ENCODE data around the gene LHFPL2. TPM values are rescaled to one million over a fixed set of nuclear protein-coding genes. Genes with fewer than 3 reads are reported as not detected.
"Not testable (repeated sequence)": the region's sequence is repeated elsewhere in the genome, so short reads cannot be mapped to it uniquely, and the experiment has no call there.

Gene LHFPL2
- total and polyA plus RNA-seq, 2 donors from 2014 or later: 1.8 to 12.6 TPM

DNA sequence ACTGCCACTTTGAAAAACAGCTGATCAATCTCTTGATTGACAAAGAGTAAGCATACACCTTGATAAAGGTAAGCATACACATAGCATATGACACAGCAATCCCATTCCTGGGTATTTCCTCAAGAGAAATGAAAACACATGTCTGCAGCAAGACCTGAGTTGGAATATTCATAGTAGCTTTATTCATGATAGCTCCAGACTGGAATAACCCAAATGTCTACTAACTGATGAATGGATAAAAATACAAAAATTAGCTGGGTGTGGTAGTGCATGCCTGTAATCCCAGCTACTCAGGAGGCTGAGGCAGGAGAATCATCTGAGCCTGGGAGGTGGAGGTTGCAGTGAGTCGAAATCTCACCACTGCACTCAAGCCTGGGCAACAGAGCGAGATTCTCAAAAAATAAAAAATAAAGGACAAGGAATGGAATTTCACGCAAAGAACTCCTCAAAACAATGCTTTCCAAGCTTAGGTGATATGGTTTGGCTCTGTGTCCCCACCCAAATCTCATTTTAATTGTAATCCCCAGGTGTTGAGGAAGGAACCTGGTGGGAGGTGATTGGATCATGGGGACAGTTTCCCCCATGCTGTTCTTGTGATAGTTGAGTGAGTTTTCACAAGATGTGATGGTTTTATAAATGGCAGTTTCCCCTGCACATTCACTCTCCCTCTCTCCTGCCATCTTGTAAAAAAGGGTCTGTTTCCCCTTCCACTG is 41.1 kb upstream of the LHFPL2 start:
- H3K4me3 ChIP-seq (ENCODE audit: low read length in 3 of 3): no peak overlapping the region
- no peaks in the 10 kb centered on the region for H3K27me3 ChIP-seq (ENCODE audit: control insufficient read depth, insufficient read depth, low read length)
- intact Hi-C loops (cut with DNase I): no loop called here
- H3K9me3 ChIP-seq (ENCODE audit: control insufficient read depth in 2 of 3, insufficient read depth in 1 of 3, low read length in 3 of 3): no peaks in the 10 kb centered on the region
- no peak overlapping the region for H3K27ac ChIP-seq (ENCODE audit: low read depth in 2 of 2, low read length in 2 of 2)
- TF ChIP-seq, protein P1, sequence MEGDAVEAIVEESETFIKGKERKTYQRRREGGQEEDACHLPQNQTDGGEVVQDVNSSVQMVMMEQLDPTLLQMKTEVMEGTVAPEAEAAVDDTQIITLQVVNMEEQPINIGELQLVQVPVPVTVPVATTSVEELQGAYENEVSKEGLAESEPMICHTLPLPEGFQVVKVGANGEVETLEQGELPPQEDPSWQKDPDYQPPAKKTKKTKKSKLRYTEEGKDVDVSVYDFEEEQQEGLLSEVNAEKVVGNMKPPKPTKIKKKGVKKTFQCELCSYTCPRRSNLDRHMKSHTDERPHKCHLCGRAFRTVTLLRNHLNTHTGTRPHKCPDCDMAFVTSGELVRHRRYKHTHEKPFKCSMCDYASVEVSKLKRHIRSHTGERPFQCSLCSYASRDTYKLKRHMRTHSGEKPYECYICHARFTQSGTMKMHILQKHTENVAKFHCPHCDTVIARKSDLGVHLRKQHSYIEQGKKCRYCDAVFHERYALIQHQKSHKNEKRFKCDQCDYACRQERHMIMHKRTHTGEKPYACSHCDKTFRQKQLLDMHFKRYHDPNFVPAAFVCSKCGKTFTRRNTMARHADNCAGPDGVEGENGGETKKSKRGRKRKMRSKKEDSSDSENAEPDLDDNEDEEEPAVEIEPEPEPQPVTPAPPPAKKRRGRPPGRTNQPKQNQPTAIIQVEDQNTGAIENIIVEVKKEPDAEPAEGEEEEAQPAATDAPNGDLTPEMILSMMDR (IDR thresholded peaks at IDR 0.05; ENCODE audit: borderline replicate concordance, extremely low read depth, insufficient read depth): no peak
- DNase-seq (no peak), FAIRE-seq (no peak)
- no peaks in the 10 kb centered on the region for H3K36me3 ChIP-seq (ENCODE audit: control insufficient read depth in 2 of 3, insufficient read depth in 3 of 3, low read length in 3 of 3)
- H3K9ac ChIP-seq (ENCODE audit: low read length in 3 of 3): no peak overlapping the region
- H3K4me1 ChIP-seq (ENCODE audit: control insufficient read depth in 2 of 3, insufficient read depth in 2 of 3, low read depth in 1 of 3, low read length in 3 of 3): no peaks in the 10 kb centered on the region

DNA sequence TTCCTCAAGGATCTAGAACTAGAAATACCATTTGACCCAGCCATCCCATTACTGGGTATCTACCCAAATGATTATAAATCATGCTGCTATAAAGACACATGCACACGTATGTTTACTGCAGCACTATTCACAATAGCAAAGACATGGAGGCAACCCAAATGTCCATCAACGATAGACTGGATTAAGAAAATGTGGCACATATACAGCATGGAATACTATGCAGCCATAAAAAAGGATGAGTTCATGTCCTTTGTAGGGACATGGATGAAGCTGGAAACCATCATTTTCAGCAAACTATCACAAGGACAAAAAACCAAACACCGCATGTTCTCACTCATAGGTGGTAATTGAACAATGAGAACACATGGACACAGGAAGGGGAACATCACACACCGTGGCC is 38.9 kb upstream of the LHFPL2 start:
- H3K36me3 ChIP-seq (ENCODE audit: control insufficient read depth in 2 of 3, insufficient read depth in 3 of 3, low read length in 3 of 3); intact Hi-C loops (cut with DNase I); H3K4me1 ChIP-seq (ENCODE audit: control insufficient read depth in 2 of 3, insufficient read depth in 2 of 3, low read depth in 1 of 3, low read length in 3 of 3); DNase-seq; H3K27me3 ChIP-seq (ENCODE audit: control insufficient read depth, insufficient read depth, low read length); H3K9ac ChIP-seq (ENCODE audit: low read length in 3 of 3); H3K27ac ChIP-seq (ENCODE audit: low read depth in 2 of 2, low read length in 2 of 2); H3K9me3 ChIP-seq (ENCODE audit: control insufficient read depth in 2 of 3, insufficient read depth in 1 of 3, low read length in 3 of 3); FAIRE-seq; H3K4me3 ChIP-seq (ENCODE audit: low read length in 3 of 3): not testable (repeated sequence)

- H3K4me1 ChIP-seq (ENCODE audit: control insufficient read depth in 2 of 3, insufficient read depth in 2 of 3, low read depth in 1 of 3, low read length in 3 of 3); H3K9me3 ChIP-seq (ENCODE audit: control insufficient read depth in 2 of 3, insufficient read depth in 1 of 3, low read length in 3 of 3); H3K27me3 ChIP-seq (ENCODE audit: control insufficient read depth, insufficient read depth, low read length); H3K9ac ChIP-seq (ENCODE audit: low read length in 3 of 3); H3K4me3 ChIP-seq (ENCODE audit: low read length in 3 of 3); H3K27ac ChIP-seq (ENCODE audit: low read depth in 2 of 2, low read length in 2 of 2); DNase-seq; intact Hi-C loops (cut with DNase I); FAIRE-seq; H3K36me3 ChIP-seq (ENCODE audit: control insufficient read depth in 2 of 3, insufficient read depth in 3 of 3, low read length in 3 of 3): not testable (repeated sequence)
These were observed 35.3 kb upstream of the LHFPL2 start for GRCh38 chr5:78683905-78684304.

DNA sequence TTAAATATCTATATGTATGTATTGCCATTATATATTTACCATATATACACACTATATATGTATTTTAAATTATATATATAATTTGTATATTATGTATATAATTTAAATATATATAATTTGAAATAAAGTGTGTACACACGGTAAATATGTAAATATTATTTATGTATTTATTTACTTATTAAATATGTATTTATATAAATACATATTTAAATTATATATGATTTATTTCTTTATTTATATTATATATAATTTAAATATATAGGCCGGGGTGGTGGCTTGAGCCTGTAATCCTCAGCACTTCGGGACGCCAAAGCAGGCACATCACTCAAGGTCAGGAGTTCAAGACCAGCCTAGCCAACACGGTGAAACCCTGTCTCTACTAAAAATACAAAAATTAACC is 31.3 kb upstream of the LHFPL2 start:
- TF ChIP-seq, protein P1 (IDR thresholded peaks at IDR 0.05; ENCODE audit: borderline replicate concordance, extremely low read depth, insufficient read depth): no peak
- DNase-seq: no peak
- intact Hi-C loops (cut with DNase I): no loop called here
- FAIRE-seq: peak; percentile 65
- Histone ChIP-seq H3K9ac (ENCODE audit: low read length in 3 of 3) (no peak overlapping the region), H3K27me3 (ENCODE audit: control insufficient read depth, insufficient read depth, low read length) (no peaks in the 10 kb centered on the region), H3K27ac (ENCODE audit: low read depth in 2 of 2, low read length in 2 of 2) (no peak overlapping the region), H3K36me3 (ENCODE audit: control insufficient read depth in 2 of 3, insufficient read depth in 3 of 3, low read length in 3 of 3) (no peaks in the 10 kb centered on the region), H3K4me3 (ENCODE audit: low read length in 3 of 3) (no peak overlapping the region), H3K4me1 (ENCODE audit: control insufficient read depth in 2 of 3, insufficient read depth in 2 of 3, low read depth in 1 of 3, low read length in 3 of 3) (no peaks in the 10 kb centered on the region), H3K9me3 (ENCODE audit: control insufficient read depth in 2 of 3, insufficient read depth in 1 of 3, low read length in 3 of 3) (no peaks in the 10 kb centered on the region)

Measured in kidney (tissue), 14 donors.